GM18909 (cell line): ENCODE results near the gene CLNK.
"Not testable (repeated sequence)": the region's sequence is repeated elsewhere in the genome, so short reads cannot be mapped to it uniquely, and the experiment has no call there.

ENCODE experiments used
- ATAC-seq: cut with Tn5 transposase; IDR thresholded peaks from one replicate; pipeline ENCODE4 v1.9.1; 2021; ENCODE audit warnings: mild to moderate bottlenecking; ENCODE audit not compliant: unreplicated experiment, poor library complexity

The CLNK gene

GRCh38 chr4:10582059-10582686, 102.4 kb downstream of the CLNK start:
- ATAC-seq, result no peak

- no peak for ATAC-seq
These were observed 103.5 kb downstream of the CLNK start for GRCh38 chr4:10581022-10581421.

DNA sequence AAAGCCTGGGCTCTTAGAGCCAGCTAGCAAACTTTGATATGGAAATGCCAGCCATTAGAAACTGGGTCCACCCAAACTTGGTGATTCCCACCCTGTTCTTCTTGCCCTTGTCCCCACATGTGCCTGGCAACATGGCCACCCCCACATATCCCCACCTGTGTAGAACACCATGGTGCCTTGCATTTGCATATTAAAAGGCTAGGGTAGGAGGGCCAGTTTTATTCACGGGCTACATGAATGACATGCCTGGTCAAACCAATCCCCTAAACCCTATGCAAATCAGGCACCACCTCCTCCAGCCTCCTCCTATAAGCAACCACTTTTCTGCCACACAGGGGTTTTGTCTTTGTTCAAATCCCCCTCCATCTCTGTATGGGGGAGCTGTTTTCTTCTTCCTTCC, 104.9 kb downstream of the CLNK start:
- no peak for ATAC-seq

DNA sequence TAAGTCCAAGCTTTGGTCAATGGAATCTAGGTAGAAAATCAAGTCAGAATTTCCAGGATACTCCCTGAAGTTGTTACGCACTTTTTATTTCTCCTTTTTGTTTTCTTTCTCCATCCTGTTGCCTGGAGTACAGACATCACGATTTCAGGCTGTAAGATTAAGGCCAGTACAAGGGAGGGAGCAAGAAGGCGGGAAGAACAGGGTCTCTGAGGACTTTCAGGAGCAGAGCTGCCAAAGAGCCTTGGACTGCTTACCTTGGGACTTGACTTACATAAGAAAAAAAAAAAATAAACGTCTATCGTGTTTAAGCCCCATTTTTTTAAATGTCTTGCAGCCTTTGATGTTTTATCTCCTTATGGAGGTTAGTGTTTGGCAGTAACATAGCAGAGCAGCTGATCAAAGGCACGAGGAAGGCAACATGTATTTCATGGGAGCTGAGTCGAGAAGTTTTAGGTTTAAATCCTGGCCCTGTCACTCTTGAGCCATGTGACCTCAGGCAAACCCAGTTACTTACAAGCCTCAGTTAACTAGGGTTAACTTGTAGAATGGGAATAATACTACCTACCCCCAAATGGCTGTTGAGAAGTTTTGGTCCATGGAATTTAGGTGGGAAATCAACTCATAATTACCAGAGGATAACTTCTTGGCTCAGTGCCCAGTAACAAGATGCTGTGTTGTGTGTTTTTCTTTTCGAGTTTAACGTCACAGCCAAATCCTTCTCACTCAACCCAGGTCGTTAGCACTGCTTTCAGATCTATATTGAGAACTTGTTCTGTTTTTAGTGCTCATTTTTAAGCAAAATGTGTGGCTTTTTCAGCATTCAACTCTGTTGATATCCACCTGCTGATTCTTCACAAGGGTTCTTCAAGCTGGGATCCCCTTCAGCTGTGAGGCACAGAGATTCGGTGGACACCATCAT, 106.8 kb downstream of the CLNK start:
- ATAC-seq, result peak; percentile 63

DNA sequence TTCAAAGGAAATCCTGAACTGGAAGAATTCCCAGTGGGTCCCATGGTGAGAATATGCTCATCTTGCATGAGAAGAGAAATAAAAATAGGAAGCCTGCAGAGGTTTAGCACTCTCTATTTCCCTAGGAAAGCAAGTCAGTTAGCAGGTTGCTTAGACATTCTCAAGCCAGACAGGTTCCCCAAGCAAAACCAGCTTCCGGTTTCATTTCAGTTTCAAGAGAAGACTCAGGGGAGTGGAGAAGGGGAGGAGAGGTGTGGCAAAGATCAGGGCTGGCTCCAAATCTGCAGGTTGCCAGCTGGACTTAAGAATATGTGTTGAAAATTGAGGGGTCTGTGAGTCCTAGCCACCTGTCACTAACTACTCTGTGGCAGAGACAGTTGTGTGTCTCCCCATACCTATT, 107.5 kb downstream of the CLNK start:
- peak; percentile 65 for ATAC-seq

DNA sequence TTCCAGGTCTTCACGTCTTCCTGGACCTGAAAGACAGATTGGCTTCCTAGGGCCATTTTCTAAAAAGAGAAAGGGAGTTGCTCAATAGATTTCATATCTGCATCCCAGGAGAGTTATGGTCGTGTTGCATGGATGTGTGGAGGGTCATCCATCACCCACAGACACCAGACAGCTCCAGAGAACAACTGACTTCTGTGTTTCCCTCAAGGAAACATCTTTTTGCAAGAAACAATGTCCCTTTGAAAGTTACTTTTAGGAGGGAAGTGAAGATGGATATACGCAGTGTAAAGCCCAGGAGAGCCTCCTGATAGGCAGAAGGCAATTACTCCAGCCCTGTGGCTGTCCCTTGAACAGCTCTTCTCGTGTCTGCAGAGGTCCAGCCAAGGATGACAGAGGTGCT, 108.3 kb downstream of the CLNK start:
- ATAC-seq, result no peak

- ATAC-seq, result no peak
These were observed 109.2 kb downstream of the CLNK start for GRCh38 chr4:10575414-10575813.

GRCh38 chr4:10574553-10574952, 110.0 kb downstream of the CLNK start:
- not testable (repeated sequence) for ATAC-seq

DNA sequence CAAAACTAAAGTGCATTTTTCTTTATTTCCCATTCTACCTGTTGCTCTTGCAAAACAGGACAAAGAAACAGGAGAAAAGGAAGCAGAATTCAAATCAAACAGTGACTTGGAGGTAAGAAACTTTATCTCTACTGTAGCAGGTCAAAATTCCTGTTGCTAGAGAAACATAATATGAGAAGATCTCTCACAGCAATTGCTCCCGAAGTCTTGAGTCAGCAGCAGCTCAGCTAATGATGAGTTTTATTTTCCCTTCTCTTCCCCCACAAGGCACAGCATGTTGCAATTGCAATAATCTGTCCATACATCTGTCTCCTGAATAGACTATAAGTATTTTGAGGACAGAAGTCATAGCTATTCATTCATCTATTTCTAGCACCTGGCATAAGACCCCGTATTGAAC, 112.7 kb downstream of the CLNK start:
- ATAC-seq, result no peak

DNA sequence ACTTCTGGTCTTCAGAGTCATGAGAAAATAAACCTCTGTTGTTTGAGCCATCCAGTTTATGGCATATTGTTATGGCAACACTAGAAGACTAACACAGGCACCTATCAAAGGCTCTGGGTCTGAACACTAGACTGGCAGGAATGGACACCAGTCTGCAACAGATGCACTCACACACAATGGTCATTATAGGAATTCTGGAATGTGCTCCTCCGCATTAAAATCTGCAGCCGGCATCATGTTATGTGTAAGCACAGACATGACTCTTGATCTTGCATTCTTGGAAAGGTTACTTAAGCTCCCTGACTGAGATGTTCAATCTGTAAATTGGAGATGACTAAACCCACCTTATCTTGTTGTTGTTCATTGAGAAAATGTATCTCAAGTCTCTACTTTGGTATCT, 115.1 kb downstream of the CLNK start:
- ATAC-seq, result no peak

GRCh38 chr4:10567766-10568165, 116.8 kb downstream of the CLNK start:
- ATAC-seq, result no peak

- ATAC-seq, result no peak
These were observed 119.3 kb downstream of the CLNK start for GRCh38 chr4:10565166-10565780.

- ATAC-seq, result peak; percentile 80
These were observed 129.9 kb downstream of the CLNK start for GRCh38 chr4:10554694-10555093.

- no peak for ATAC-seq
These were observed 130.4 kb downstream of the CLNK start for GRCh38 chr4:10554121-10554520.

DNA sequence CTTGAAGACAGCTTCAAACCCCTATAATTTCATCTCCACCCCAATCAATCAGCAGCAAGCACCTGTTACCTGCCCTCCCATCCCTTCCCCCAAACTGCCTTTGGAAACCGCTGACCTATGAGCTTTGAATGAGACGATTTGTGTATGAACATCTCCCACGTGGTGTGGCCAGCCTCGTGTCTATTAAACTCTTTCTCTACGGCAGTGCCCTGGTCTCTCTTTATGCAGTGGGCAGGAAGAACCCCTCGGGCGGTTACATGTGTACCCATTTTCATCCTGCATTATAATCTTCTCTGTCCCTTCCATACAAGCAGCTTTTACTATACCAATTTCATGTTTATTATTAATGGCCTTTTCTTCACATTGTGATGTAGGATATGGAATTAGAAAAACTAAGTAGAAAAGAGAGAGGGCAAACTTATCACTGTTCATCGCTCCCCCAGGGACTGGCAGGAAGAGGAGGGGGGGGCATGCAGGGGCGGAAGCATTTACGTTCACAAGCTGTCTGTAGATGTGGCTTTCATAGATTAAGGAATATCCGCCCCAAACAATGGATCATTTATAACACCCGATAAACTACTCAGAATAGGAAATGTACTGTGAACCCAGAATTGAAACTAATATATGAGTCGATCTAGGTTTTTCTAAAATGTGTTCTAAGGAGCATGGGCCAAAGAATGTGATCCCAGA, 131.8 kb downstream of the CLNK start:
- no peak for ATAC-seq

DNA sequence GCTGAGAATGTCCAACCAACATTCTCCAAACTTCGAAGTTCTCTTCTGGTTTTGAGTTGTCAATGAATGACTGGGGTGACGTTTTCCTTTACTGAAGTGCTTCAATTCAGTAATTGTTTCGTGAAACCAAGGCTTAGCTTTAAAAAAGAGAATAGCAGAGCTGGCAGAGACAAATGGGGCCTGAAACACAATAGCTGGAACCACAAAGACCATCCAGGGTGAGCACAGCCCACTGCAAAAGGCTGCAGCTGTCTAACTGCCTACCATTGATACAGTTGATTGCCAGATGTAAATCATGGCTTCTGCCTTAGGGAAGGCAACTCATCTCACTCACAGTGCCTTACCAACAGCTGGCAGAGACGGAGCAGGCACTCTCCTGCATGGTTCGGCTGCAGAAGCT, 148.7 kb downstream of the CLNK start:
- peak; percentile 63 for ATAC-seq

- ATAC-seq, result no peak
These were observed 149.7 kb downstream of the CLNK start for GRCh38 chr4:10534820-10535219.

GRCh38 chr4:10532155-10532554, 152.4 kb downstream of the CLNK start:
- ATAC-seq, result no peak

- no peak for ATAC-seq
These were observed 154.3 kb downstream of the CLNK start for GRCh38 chr4:10530137-10530786.
